ENCODE data around the gene MLPH. TPM values are rescaled to one million over a fixed set of nuclear protein-coding genes. Genes with fewer than 3 reads are reported as not detected.

MLPH gene
- total RNA-seq, 1 donor from 2014 or later, result 91.0 TPM

DNA sequence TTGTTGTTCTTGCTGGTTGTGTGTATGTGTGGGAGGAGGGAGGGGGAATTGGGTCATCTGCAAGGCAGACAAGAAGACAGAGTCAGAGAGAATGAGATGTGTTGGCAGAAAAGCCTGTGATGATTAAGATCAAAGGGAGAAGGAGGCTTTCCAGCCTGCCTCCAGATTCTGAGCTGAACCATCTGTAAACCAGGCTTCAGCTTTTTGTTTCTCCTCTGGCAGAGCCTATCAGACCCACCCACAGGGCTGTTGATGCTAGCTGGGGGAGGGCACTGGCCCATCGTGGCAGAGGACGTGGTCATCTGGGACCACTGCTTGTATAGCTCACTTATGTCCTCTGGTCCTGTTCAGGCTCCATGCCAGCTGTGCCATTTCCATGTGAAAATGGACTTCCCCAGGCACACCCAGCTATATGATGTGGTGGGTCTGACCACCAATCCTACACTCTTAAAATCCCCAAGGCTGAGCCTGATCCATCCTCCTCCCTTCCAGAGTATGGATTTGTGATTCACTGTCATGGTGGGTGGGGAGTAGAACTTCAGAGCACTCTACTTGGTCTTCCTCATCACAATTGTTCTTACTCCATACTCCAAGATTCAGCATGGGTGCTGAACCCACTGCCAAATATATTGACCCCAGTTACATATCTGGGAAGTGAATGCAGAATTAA lies 45.3 kb upstream of the MLPH start:
- intact Hi-C loops (cut with DNase I), result no loop called here
- Histone ChIP-seq H3K27ac (no peak overlapping the region), H3K4me1 (peaks cover 4 to 12% of the 10 kb centered on the region in 2 donors), H3K36me3 (no peaks in the 10 kb centered on the region), H3K4me3 (no peak overlapping the region), H3K9me3 (no peaks in the 10 kb centered on the region), H3K27me3 (no peaks in the 10 kb centered on the region)
- TF ChIP-seq CTCF (IDR thresholded peaks at IDR 0.05), result no peak
- DNase-seq (ENCODE audit: low spot score in 2 of 2), result no peak

GRCh38 chr2:237444071-237444470 lies 43.0 kb upstream of the MLPH start:
- intact Hi-C loops (cut with DNase I), result no loop called here
- Histone ChIP-seq H3K9me3 (no peaks in the 10 kb centered on the region), H3K4me3 (no peak overlapping the region), H3K4me1 (peaks cover 5 to 7% of the 10 kb centered on the region in 2 donors), H3K27me3 (no peaks in the 10 kb centered on the region), H3K36me3 (no peaks in the 10 kb centered on the region), H3K27ac (no peak overlapping the region)
- no peak for DNase-seq (ENCODE audit: low spot score in 2 of 2)
- no peak for TF ChIP-seq CTCF (IDR thresholded peaks at IDR 0.05)

- H3K36me3 ChIP-seq, result no peaks in the 10 kb centered on the region
- peaks cover 9 to 14% of the 10 kb centered on the region in 2 donors for H3K4me1 ChIP-seq
- peak in 1 of 2 donors; percentile 58 for DNase-seq (ENCODE audit: low spot score in 2 of 2)
- H3K27me3 ChIP-seq, result no peaks in the 10 kb centered on the region
- TF ChIP-seq CTCF (IDR thresholded peaks at IDR 0.05), result no peak
- intact Hi-C loops (cut with DNase I), result no loop called here
- no peaks in the 10 kb centered on the region for H3K9me3 ChIP-seq
- no peak overlapping the region for H3K4me3 ChIP-seq
- no peak overlapping the region for H3K27ac ChIP-seq
These were observed 41.3 kb upstream of the MLPH start for GRCh38 chr2:237445611-237446337.

DNA sequence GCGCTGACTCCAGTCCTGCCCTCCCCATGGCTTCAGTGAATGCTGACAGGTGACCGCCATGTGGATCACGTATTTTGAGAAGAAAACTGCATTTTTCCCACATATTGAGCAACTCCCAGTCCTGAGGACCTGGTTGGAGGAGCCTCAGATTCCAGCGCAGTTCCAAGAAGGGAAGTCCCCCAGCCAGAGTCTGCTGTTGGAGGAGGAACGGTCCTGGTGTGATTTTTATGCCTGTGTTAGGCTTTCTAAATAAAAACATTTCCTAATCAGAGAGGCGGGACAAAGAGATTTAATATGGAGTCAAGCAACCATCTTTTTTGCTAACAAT lies 40.7 kb upstream of the MLPH start:
- Histone ChIP-seq H3K4me3 (no peak overlapping the region), H3K27me3 (no peaks in the 10 kb centered on the region), H3K9me3 (no peaks in the 10 kb centered on the region), H3K27ac (no peak overlapping the region), H3K4me1 (peaks cover 9 to 14% of the 10 kb centered on the region in 2 donors), H3K36me3 (no peaks in the 10 kb centered on the region)
- DNase-seq (ENCODE audit: low spot score in 2 of 2), result no peak
- intact Hi-C loops (cut with DNase I), result no loop called here
- no peak for TF ChIP-seq CTCF (IDR thresholded peaks at IDR 0.05)

- peak in 1 of 2 donors; percentile 38 for DNase-seq (ENCODE audit: low spot score in 2 of 2)
- intact Hi-C loops (cut with DNase I), result no loop called here
- no peak overlapping the region for H3K27ac ChIP-seq
These were observed 39.6 kb upstream of the MLPH start for GRCh38 chr2:237447496-237447895.

More at GRCh38 chr2:237447496-237447895, 39.6 kb upstream of the MLPH start:
- no peaks in the 10 kb centered on the region for H3K27me3 ChIP-seq
- no peak overlapping the region for H3K4me3 ChIP-seq
- no peaks in the 10 kb centered on the region for H3K36me3 ChIP-seq
- peaks cover 9 to 14% of the 10 kb centered on the region in 2 donors for H3K4me1 ChIP-seq
- no peak for TF ChIP-seq CTCF (IDR thresholded peaks at IDR 0.05)
- no peaks in the 10 kb centered on the region for H3K9me3 ChIP-seq

Measured in ascending aorta (tissue), 2 donors.